Loucy (cell line): ENCODE results near the gene SEC63.

Experiments used
- H2AFZ ChIP-seq: fragments of 200-600 bp; sonication (generic); 2 replicates; pipeline ENCODE4 v1.6.0; 2016; ENCODE audit warnings: antibody characterized with exemption, mild to moderate bottlenecking, low read length, moderate library complexity
- H3F3A ChIP-seq: fragments of 200-600 bp; 2 replicates; pipeline ENCODE4 v1.6.0; 2016; ENCODE audit warnings: antibody characterized with exemption, low read depth, mild to moderate bottlenecking
- H3K27me3 ChIP-seq: fragments of 200-600 bp; sonication (generic); 2 replicates; pipeline ENCODE4 v1.6.1; 2014; ENCODE audit warnings: low read length, mild to moderate bottlenecking; ENCODE audit not compliant: insufficient read depth, poor library complexity, severe bottlenecking
- H3K36me3 ChIP-seq: fragments of 200-600 bp; sonication (generic); 2 replicates; pipeline ENCODE4 v1.6.1; 2016; ENCODE audit warnings: low read length; ENCODE audit not compliant: insufficient read depth
- H3K4me1 ChIP-seq: fragments of 200-600 bp; sonication (generic); 2 replicates; pipeline ENCODE4 v1.5.1; 2014; ENCODE audit warnings: low read length, mild to moderate bottlenecking; ENCODE audit not compliant: insufficient read depth, poor library complexity, severe bottlenecking
- H3K4me2 ChIP-seq: fragments of 200-600 bp; sonication (generic); 2 replicates; pipeline ENCODE4 v1.6.0; 2014; ENCODE audit warnings: antibody characterized with exemption, low read length, low read depth, mild to moderate bottlenecking; ENCODE audit not compliant: poor library complexity, severe bottlenecking
- H3K4me3 ChIP-seq: fragments of 200-600 bp; sonication (generic); 2 replicates; pipeline ENCODE4 v1.5.1; 2014; ENCODE audit warnings: low read length, mild to moderate bottlenecking, mixed read lengths; ENCODE audit not compliant: poor library complexity, severe bottlenecking
- H3K79me2 ChIP-seq: fragments of 200-600 bp; sonication (generic); 2 replicates; pipeline ENCODE4 v1.6.1; 2014; ENCODE audit warnings: low read length; ENCODE audit not compliant: insufficient read depth
- H3K9ac ChIP-seq: fragments of 200-600 bp; sonication (generic); 2 replicates; pipeline ENCODE4 v1.6.0; 2014; ENCODE audit warnings: mild to moderate bottlenecking, low read depth, low read length, moderate library complexity; ENCODE audit not compliant: poor library complexity, severe bottlenecking
- H3K9me2 ChIP-seq: fragments of 200-600 bp; sonication (generic); replicated peaks from 2 replicates; pipeline ENCODE4 v1.6.1; 2016; ENCODE audit warnings: low read depth, low read length, mixed read lengths
- H3K9me3 ChIP-seq: fragments of 200-600 bp; sonication (generic); 2 replicates; pipeline ENCODE4 v1.6.1; 2014; ENCODE audit warnings: mild to moderate bottlenecking, antibody characterized with exemption, low read length, low read depth; ENCODE audit not compliant: insufficient read depth
- H4K20me1 ChIP-seq: fragments of 200-600 bp; sonication (generic); 2 replicates; pipeline ENCODE4 v1.6.0; 2014; ENCODE audit warnings: antibody characterized with exemption, low read length, mild to moderate bottlenecking; ENCODE audit not compliant: insufficient read depth, poor library complexity, severe bottlenecking
- CTCF ChIP-seq: fragments of 200-600 bp; sonication (generic); conservative IDR thresholded peaks from 2 replicates; pipeline ENCODE4 v1.5.1; 2014; ENCODE audit warnings: mild to moderate bottlenecking, antibody characterized with exemption, low read length
- EZH2phosphoT487 ChIP-seq: fragments of 200-600 bp; IDR thresholded peaks from 2 replicates; pipeline ENCODE4 v1.6.1; 2018; ENCODE audit warnings: antibody characterized with exemption, mild to moderate bottlenecking, moderate library complexity, borderline replicate concordance

The SEC63 gene

GRCh38 chr6:107985701-107986100, 27.7 kb upstream of the SEC63 start:
- Histone ChIP-seq H3K9me3 (no peaks in the 10 kb centered on the region), H3K9me2 (no peaks in the 10 kb centered on the region), H3K4me2 (no peak overlapping the region), H3F3A (no peaks in the 10 kb centered on the region), H3K4me1 (peaks cover 8% of the 10 kb centered on the region), H3K4me3 (no peak overlapping the region), H3K79me2 (no peaks in the 10 kb centered on the region), H3K27me3 (no peaks in the 10 kb centered on the region), H2AFZ (no peak overlapping the region), H4K20me1 (no peaks in the 10 kb centered on the region), H3K9ac (no peak overlapping the region), H3K36me3 (no peaks in the 10 kb centered on the region)
- TF ChIP-seq EZH2phosphoT487 = no peak
- no peak for TF ChIP-seq CTCF

GRCh38 chr6:107983811-107984210, 25.8 kb upstream of the SEC63 start:
- no peak for TF ChIP-seq CTCF
- TF ChIP-seq EZH2phosphoT487 = no peak
- H3K4me1 ChIP-seq = no peaks in the 10 kb centered on the region
- no peak overlapping the region for H2AFZ ChIP-seq
- no peaks in the 10 kb centered on the region for H4K20me1 ChIP-seq
- H3K9me3 ChIP-seq = no peaks in the 10 kb centered on the region
- no peaks in the 10 kb centered on the region for H3K36me3 ChIP-seq
- H3K4me3 ChIP-seq = no peak overlapping the region
- no peak overlapping the region for H3K4me2 ChIP-seq
- no peaks in the 10 kb centered on the region for H3F3A ChIP-seq
- H3K79me2 ChIP-seq = no peaks in the 10 kb centered on the region
- H3K9me2 ChIP-seq = no peaks in the 10 kb centered on the region
- no peak overlapping the region for H3K9ac ChIP-seq
- H3K27me3 ChIP-seq = no peaks in the 10 kb centered on the region

GRCh38 chr6:107982486-107982885, 24.5 kb upstream of the SEC63 start:
- Histone ChIP-seq H4K20me1 (no peaks in the 10 kb centered on the region), H3K4me3 (no peak overlapping the region), H3K79me2 (no peaks in the 10 kb centered on the region), H3K4me1 (no peaks in the 10 kb centered on the region), H3K4me2 (no peak overlapping the region), H3K27me3 (no peaks in the 10 kb centered on the region), H3F3A (no peaks in the 10 kb centered on the region), H3K9ac (no peak overlapping the region), H3K9me2 (no peaks in the 10 kb centered on the region), H3K9me3 (no peaks in the 10 kb centered on the region), H3K36me3 (no peaks in the 10 kb centered on the region), H2AFZ (no peak overlapping the region)
- no peak for TF ChIP-seq CTCF
- no peak for TF ChIP-seq EZH2phosphoT487
